HG02763 (cell line): Measurements from ENCODE around the gene WNT3A.

Experiments
- ATAC-seq: cut with Tn5 transposase; IDR thresholded peaks from one replicate; pipeline ENCODE4 v1.9.1; 2021; ENCODE audit warnings: mild to moderate bottlenecking, moderate library complexity; ENCODE audit not compliant: unreplicated experiment

The WNT3A gene

DNA sequence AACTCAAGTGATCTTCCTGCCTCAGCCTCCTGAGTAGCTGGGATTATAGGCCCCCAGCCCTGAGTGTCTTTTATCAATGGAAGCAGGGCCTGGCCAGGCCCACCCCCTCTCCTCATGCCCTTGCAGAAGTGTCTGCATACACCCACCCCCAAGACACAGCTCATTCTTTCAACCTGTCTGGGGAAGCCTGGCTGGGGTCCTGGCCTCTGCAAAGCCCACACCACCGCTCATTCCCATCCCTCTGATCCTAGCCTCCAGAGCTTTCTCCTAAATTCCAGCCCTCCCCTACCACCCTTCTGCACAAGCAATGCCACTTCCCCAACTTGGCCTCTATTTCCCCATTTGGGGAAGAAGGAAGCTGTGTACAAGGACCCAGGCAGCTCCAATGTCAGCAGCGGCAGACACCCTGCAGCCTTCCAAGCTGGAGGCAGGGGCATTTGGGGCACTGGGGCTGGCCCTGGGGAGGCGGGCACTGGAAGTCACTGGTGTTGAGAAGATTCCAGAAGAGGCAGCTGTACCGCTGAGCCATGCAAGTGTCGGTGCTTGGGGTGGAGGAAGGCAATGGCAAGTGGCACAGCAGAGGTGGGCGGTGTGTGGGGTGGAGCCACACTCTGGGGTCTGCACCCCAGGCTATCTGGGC lies 42.0 kb downstream of the WNT3A start:
- no peak for ATAC-seq

DNA sequence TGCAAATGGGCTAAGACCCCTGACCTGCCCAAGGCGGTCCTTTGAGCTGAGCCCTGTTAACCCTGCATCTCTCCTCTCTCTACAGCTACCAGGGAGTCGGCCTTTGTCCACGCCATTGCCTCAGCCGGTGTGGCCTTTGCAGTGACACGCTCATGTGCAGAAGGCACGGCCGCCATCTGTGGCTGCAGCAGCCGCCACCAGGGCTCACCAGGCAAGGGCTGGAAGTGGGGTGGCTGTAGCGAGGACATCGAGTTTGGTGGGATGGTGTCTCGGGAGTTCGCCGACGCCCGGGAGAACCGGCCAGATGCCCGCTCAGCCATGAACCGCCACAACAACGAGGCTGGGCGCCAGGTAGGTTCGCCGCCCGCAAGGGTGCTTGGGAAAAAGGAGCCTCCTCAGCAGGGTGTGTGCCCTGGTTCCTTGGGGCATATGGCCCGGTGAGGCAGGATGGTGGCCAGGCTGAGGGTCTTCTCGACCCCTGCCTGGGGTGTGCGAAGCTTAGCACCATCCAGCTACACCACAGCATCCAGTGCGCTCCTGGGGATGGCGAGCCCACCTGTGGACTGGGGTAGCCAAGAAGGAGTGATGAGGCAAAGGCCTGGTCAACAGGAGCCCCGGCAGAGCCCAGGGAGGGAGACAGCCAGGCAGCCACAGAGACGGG lies 43.9 kb downstream of the WNT3A start:
- ATAC-seq, result no peak

DNA sequence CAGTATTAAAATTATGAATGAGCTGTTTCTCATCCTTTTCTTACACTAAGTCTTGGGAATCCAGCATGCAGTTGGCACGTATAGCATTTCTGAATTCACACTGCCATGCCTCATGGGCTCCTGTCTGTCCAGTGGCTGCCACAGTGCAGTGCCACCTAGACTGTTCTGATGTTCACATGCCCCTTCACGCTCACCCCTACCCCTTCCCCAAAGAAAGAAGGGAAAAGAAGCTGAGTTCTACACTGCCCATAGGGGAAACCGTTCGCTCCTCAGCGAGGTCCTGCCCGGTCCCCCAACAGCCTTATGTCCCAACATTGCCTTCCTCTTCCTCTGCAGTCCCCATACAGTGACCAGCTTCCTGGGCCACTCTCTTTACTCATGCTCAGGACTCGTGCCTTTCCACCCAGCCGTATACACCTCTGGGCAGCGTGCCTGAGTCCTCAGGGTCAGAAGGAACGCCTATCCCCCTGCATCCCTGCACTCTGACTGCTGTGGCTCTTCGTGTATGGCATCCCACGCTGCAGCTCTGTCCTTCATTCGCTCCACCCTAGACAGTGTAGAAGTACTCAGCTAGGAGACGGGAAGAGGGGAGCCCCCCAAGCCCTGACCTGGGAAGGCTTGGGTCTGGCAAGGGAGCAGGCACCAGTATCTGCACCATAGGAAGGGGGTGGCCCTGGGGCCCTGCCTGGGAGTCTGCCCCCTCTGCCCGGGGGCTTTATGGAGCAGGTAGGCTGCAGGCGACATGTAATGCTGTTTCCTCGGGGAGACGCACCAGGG lies 51.6 kb downstream of the WNT3A start:
- ATAC-seq, result no peak

DNA sequence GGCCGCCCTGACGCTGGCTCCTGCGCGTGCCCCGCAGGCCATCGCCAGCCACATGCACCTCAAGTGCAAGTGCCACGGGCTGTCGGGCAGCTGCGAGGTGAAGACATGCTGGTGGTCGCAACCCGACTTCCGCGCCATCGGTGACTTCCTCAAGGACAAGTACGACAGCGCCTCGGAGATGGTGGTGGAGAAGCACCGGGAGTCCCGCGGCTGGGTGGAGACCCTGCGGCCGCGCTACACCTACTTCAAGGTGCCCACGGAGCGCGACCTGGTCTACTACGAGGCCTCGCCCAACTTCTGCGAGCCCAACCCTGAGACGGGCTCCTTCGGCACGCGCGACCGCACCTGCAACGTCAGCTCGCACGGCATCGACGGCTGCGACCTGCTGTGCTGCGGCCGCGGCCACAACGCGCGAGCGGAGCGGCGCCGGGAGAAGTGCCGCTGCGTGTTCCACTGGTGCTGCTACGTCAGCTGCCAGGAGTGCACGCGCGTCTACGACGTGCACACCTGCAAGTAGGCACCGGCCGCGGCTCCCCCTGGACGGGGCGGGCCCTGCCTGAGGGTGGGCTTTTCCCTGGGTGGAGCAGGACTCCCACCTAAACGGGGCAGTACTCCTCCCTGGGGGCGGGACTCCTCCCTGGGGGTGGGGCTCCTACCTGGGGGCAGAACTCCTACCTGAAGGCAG lies 52.3 kb downstream of the WNT3A start:
- ATAC-seq, result no peak

DNA sequence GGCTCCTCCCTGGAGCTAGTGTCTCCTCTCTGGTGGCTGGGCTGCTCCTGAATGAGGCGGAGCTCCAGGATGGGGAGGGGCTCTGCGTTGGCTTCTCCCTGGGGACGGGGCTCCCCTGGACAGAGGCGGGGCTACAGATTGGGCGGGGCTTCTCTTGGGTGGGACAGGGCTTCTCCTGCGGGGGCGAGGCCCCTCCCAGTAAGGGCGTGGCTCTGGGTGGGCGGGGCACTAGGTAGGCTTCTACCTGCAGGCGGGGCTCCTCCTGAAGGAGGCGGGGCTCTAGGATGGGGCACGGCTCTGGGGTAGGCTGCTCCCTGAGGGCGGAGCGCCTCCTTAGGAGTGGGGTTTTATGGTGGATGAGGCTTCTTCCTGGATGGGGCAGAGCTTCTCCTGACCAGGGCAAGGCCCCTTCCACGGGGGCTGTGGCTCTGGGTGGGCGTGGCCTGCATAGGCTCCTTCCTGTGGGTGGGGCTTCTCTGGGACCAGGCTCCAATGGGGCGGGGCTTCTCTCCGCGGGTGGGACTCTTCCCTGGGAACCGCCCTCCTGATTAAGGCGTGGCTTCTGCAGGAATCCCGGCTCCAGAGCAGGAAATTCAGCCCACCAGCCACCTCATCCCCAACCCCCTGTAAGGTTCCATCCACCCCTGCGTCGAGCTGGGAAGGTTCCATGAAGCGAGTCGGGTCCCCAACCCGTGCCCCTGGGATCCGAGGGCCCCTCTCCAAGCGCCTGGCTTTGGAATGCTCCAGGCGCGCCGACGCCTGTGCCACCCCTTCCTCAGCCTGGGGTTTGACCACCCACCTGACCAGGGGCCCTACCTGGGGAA lies 53.0 kb downstream of the WNT3A start:
- ATAC-seq, result no peak

DNA sequence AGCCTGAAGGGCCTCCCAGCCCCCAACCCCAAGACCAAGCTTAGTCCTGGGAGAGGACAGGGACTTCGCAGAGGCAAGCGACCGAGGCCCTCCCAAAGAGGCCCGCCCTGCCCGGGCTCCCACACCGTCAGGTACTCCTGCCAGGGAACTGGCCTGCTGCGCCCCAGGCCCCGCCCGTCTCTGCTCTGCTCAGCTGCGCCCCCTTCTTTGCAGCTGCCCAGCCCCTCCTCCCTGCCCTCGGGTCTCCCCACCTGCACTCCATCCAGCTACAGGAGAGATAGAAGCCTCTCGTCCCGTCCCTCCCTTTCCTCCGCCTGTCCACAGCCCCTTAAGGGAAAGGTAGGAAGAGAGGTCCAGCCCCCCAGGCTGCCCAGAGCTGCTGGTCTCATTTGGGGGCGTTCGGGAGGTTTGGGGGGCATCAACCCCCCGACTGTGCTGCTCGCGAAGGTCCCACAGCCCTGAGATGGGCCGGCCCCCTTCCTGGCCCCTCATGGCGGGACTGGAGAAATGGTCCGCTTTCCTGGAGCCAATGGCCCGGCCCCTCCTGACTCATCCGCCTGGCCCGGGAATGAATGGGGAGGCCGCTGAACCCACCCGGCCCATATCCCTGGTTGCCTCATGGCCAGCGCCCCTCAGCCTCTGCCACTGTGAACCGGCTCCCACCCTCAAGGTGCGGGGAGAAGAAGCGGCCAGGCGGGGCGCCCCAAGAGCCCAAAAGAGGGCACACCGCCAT lies 53.8 kb downstream of the WNT3A start:
- ATAC-seq, result no peak

DNA sequence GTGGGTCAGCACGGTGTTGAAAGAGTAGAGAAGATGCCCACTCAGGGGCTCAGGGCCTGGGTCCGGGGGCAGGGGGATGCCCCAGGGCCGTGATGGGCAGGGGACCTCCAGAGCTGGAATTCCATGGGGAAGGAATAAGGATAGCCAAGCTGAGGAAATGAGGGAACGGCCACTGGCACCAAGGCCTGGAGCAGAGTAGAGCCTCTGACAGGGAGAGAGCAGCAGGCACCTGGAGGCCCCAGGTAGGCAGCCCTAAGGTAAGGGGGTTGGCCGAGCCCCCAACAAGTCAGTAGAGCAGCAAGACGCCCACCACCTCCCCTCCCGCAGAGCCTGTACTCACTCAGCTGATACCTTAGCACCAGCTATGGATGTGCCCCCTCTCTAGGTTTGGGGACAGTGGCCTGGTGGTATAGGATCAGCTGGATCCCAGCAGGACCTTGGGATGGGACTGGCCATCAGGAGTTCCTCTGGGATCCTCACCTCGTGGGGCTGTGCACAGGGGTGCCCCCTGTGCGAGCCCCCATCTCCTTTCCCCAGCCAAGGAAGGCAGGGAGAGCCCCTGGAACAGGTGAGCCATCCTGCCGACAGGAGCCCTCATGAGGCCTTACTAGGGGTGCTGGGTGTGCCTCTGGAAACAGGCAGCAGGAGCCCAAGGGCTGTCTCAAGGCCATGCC lies 54.8 kb downstream of the WNT3A start:
- no peak for ATAC-seq

DNA sequence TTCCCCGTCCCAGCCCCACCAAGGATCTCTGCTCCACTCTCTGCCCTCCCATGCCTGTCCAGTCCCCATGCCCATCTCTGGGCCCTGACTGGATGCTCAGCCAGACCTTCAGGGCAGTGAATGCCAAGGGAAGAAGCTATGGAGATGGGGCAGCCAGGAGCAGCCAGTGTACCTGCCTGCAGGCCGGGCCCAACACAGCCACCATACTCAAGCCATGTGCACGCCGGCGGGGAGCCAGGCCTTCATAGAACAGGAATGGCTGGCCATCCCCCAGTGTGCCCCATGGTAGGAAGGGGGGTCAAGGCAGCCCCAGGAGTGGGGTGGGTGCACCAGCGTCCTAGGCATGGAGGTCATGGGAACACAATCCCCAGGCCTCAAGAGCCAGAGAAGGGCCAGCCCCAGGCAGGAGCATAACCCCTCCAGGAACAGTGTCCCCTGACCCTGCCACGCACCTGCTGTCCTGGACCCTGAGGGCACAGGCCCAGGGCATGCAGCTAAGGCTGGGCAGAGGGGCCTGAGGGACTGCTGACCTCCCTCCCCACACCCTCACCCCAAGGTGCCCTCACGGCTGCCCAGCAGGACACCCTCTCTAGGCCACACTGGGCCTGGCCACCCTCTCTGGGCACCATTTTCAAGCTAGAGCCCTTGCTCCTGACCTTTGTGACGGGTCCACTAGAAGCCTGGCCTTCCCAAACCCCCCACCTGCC lies 55.4 kb downstream of the WNT3A start:
- no peak for ATAC-seq

DNA sequence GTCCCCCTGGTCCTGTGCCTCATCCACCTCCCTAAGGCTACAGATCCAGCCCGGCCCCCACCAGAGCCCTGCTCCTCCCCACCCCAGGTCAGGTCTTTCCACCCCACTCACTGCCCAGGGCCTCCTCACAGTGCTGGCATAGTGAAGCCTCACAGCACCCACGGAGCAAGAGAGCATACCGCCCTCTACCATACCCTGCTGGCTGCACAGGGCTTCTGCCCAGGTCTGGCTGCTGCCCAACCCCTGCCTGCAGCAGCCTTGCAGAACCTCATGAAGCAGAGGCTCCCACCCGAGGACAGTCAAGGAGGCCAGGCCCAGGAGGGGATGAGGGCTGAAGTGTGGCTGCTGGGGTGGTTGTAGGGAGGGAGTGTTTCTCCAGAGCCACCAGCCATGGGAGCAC lies 56.0 kb downstream of the WNT3A start:
- no peak for ATAC-seq

DNA sequence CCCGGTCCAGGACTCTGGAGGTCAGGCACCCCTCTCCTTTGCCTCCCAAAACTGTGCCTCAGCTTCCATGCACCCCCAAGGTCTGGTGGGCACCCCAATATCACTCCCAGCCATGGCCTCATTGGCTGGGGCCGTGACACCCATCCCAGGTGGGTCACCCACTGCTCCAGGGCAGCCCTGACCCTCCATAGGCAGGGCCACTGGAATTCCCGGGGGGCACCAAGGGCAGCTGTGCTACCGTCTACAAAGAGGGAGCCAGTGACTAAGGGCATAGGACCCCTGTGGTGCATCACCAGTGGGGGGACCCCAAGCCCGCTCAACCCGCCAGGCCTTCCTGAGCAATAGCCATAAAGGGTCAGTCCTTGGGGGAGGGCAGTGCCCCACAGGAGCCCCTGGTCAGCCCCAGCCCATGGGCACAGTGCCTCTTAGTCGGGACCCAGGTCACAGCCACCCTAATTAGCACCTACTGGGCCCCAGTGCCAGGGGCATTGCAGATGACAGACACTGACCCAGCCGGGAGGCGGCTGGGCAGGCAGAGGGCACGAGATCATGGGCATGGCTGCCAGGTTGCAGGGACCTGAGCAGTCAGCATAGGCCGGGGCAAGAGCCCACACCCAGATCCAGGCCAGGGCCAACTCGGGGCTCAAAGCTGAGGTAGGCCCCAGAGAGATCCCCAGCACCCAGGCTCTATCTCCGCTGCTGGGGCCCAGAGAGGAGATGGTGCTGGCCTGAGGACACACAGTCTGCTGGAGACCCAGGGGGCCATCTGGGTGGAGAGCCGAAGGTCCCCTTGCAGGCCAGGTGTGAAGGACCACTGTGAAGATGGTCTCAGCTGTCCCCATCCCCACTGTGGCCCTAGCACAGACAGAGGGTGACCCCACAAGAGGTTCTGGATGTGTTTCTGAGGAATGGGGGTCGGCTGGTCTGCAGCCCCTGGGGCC lies 56.7 kb downstream of the WNT3A start:
- no peak for ATAC-seq

DNA sequence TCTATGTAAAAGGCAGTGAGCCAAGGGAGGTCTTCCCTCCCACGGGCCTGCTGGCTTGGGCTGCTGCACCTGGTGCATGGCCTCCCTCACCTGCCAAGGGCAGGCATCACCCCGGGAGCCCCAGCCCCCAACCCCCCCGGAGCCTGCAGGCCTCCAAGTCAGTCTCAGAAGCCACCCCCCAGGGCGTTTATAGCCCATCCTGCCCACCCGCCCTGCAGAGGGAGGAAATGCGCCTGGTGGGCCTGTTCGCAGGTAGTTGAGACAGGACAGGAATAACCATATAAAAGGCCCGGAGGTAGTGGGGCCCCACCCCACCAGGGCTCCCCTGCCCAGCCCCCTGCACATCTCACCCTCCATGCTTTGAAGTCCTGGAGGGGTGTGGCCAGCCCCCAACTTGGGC lies 57.5 kb downstream of the WNT3A start:
- ATAC-seq, result no peak

DNA sequence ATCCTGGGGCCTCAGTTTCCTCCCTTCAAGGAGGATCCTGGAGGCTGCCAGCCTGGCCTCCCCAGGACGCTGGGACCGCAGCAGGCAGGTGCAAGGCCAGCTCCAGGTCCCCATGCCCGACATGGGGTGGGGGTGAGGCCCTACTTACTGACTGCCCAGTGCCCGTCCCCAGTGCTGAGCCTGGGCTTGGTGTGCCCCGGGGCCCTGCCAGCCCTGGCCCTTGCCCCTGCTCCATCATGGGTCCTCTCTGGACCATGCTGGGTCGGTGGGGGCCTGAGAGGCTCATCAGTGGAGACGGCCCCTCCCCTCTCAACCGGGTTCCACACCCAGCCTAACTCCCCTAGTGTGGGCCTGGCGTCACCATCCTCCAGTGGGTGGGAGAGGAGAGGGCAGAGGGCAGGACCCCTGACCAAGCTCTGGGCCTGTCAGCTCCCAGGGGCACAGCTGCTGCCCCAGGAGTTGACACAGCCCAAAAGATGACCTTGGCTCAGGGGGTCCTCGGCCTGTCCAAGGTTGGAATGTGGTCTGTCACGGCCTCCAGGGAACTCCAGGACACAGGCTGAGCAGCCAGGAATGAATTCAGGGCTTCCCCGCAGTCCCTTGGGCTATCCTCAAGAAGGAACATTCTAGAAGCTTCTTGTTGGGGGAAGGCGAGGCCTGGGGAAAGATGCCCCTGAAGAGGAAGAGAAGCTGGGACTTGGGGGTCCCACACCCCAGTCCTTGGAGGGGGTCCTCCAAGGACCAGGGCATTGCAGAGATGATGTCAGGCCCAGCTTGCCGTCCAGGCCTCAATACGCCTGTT lies 58.1 kb downstream of the WNT3A start:
- no peak for ATAC-seq

DNA sequence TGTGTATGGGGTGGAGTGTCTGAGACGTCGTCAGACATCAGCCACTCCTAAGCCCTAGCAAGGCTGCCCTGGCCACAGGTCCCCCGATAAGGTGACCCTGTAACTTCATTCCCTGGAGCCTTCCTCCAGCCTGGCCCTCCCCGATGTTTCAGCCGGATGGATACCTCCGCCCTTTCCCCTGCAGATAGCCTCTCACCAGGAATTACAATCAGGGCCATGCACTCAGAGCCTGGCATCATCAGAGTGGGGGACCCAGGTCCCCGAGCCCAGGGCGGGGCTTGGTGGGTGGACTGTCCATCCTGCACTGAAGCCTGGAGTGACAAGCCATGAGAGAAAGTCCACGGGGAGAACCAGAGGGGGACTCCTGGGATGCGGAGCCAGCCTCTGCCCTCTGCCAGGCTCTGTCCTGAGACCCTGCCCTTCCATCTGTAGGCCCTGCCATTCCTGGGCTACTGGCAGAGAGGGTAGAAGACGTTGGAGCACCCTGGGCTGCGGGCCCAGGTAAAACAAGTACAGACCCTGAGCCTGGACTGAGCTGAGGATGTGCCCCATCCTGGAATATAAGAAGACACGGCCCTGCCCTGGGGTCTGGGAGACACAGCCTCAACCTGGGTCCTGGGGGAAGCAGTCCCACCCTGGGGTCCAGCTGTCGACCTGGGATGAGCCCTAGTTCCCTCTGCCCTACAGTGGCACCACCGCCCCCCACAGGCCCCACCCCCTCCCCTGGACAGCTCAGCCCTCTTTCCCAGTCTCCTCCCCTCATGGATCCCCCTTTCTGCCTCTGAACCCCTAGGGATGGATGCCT lies 58.9 kb downstream of the WNT3A start:
- ATAC-seq, result no peak

DNA sequence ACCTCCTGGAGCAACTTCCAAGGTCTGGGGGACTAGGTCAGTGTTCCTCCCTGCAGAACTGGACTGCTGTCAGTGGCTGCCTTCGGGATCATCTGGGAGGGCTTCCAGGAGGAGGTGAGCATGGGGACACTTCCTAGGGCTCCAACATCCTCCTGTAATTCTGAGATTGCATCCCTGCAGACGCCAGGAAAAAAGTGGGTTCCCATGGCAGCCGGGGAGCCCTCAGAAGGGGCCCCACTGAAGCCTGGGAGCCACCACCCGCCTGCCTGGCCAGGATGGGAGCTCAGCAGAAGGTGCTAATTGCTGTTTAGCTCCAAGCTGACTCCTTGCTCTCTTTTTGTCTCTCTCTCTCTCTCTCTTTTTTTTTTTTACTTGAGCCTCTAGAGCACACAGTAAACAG lies 59.6 kb downstream of the WNT3A start:
- no peak for ATAC-seq

DNA sequence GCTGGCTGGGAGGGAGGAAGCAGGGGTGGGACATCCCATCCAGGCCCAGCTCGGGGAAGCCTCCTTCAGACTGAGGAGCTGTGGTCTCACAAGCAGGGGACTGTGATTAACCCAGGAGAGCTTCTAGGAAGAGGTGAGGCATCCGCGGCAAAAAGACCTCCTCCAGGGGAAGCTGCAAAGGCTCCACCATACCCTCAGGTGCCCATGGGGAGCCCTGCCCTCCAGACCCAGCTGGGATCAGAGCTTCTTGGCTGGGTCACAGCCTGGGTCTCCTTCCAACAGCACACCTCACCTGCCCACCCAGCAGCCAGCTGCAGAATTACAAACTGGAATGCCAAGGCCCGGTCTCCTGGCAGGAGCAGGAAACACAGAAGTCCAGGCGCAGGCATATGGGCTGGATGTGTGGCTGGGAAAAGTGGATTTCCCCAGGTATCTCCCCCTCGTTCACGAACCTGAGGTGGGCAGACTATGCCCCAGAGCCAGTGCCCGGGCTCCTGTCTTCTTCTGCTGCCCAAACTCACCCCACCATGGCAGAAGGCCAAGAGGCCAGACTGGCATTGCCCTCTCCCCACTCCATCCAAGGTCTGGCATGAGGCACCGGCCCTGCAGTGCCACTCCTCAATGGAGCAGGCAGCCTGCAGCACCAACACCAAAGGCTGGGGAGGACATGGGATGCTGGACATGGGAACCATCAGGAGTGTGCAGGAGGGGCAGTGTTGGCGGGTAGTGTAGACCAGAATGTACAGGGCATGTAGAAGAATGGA lies 60.3 kb downstream of the WNT3A start:
- no peak for ATAC-seq
